Left ventricle myocardium inferior (tissue), 1 donor: ENCODE measurements around the gene FSD1. TPM values are rescaled to one million over a fixed set of nuclear protein-coding genes. Genes with fewer than 3 reads are reported as not detected.

ENCODE experiments used
- DNase-seq: peaks from one replicate; pipeline ENCODE4 v3.0.0-alpha.2; 2020
- H3K27ac ChIP-seq: fragments of 200-600 bp; replicated peaks from 2 replicates; pipeline ENCODE4 v1.8.0; 2021
- H3K27me3 ChIP-seq: fragments of 200-600 bp; 2 replicates; pipeline ENCODE4 v1.8.0; 2021; ENCODE audit warnings: low read depth
- H3K36me3 ChIP-seq: fragments of 200-600 bp; 2 replicates; pipeline ENCODE4 v1.8.0; 2021
- H3K4me1 ChIP-seq: fragments of 200-600 bp; 2 replicates; pipeline ENCODE4 v1.8.0; 2021
- H3K4me3 ChIP-seq: fragments of 200-600 bp; 2 replicates; pipeline ENCODE4 v1.8.0; 2021; ENCODE audit warnings: mild to moderate bottlenecking, moderate library complexity
- H3K9me3 ChIP-seq: fragments of 200-600 bp; replicated peaks from 2 replicates; pipeline ENCODE4 v1.8.0; 2021
- intact Hi-C: fragments of 100-400 bp; cut with micrococcal nuclease; formaldehyde crosslinking; loops from one replicate; pipeline ENCODE4 v1.11.0; 2022
- total RNA-seq: library from RNA; stranded (reverse); fragmentation: NEBNext Ultra II Directional; extraction: Animal tissue kit (Norgen Biotek cat#: 25700); gene quantifications from one replicate; pipeline ENCODE4 v1.2.1, GENCODE V29; 2021
- TF ChIP-seq, protein P1 (sequence below): fragments of 200-600 bp; IDR thresholded peaks from 2 replicates; pipeline ENCODE4 v1.8.0; 2021; ENCODE audit warnings: antibody characterized with exemption, mild to moderate bottlenecking, borderline replicate concordance
- donor health status: DM: no; HTN: yes; CAD: no; lungs with severe emphysema.

Gene FSD1
- total RNA-seq, 1 donor from 2014 or later, result not detected

DNA sequence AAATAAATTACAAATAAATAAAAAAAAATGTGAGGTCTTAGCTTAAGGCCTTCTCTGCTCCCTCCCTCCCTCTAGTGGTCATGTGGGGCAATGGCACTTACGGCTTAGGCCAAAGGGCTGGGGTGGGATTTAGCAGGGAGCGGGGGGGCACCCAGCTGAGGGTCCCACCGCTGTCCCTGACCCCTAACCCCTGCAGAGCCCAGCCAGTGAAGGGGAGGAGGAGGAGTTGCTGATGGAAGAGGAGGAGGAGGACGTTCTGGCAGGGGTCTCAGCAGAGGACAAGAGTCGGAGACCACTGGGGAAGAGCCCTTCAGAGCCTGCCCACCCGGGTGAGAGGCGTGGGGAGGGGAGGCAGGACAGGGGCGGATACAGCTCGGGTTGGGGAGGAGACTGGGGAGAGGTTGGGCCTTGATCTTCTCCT, 48.3 kb downstream of the FSD1 start:
- DNase-seq, result no peak
- Histone ChIP-seq H3K27me3 (no peaks in the 10 kb centered on the region), H3K27ac (no peak overlapping the region), H3K36me3 (peaks cover 7% of the 10 kb centered on the region), H3K4me3 (no peak overlapping the region), H3K9me3 (no peaks in the 10 kb centered on the region), H3K4me1 (peaks cover 7% of the 10 kb centered on the region)
- TF ChIP-seq, protein P1, sequence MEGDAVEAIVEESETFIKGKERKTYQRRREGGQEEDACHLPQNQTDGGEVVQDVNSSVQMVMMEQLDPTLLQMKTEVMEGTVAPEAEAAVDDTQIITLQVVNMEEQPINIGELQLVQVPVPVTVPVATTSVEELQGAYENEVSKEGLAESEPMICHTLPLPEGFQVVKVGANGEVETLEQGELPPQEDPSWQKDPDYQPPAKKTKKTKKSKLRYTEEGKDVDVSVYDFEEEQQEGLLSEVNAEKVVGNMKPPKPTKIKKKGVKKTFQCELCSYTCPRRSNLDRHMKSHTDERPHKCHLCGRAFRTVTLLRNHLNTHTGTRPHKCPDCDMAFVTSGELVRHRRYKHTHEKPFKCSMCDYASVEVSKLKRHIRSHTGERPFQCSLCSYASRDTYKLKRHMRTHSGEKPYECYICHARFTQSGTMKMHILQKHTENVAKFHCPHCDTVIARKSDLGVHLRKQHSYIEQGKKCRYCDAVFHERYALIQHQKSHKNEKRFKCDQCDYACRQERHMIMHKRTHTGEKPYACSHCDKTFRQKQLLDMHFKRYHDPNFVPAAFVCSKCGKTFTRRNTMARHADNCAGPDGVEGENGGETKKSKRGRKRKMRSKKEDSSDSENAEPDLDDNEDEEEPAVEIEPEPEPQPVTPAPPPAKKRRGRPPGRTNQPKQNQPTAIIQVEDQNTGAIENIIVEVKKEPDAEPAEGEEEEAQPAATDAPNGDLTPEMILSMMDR, result peak; percentile 89
- intact Hi-C loops, result no loop called here

DNA sequence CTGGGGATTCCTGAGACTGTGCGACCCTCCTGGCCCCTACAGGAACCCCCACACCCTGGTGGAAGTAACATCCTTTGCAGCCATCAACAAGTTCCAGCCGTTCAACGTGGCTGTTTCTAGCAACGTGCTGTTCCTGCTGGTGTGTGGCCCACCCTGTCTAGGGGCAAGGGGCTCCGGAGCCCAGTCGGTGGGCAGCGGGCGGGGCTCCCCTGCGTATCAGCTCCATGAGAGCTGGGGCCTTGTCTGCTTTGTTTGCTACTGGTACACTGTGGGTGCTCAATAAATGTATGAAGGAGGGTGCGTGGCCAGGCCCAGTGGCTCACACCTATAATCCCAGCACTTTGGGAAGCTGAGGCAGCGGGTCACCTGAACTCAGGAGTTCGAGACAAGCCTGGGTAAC, 49.9 kb downstream of the FSD1 start:
- intact Hi-C loops, result no loop called here

DNA sequence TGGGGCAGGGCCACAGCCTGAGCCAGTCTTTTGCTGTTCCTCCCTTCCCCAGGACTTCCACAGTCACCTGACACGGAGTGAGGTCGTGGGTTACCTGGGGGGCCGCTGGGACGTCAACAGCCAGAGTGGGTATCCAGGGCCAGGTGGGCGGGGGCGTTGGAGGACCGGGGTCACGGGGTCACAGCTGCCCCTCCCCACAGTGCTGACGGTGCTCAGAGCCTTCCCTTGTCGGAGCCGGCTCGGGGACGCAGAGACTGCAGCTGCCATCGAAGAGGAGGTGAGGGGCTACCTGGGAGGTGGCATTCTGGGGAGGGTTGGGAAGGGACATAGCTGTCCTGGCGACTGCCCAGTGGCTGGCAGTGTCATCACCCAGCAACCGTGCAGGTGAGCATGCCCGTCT, 50.5 kb downstream of the FSD1 start:
- Histone ChIP-seq H3K27me3 (no peaks in the 10 kb centered on the region), H3K4me1 (peaks cover 7% of the 10 kb centered on the region), H3K27ac (no peak overlapping the region), H3K9me3 (no peaks in the 10 kb centered on the region), H3K36me3 (peaks cover 19% of the 10 kb centered on the region), H3K4me3 (no peak overlapping the region)
- TF ChIP-seq, protein P1, result no peak
- DNase-seq, result no peak
- intact Hi-C loops, result no loop called here

More for the DNA sequence above, 49.9 kb downstream of the FSD1 start:
- Histone ChIP-seq H3K36me3 (peaks cover 13% of the 10 kb centered on the region), H3K27ac (no peak overlapping the region), H3K4me1 (peaks cover 7% of the 10 kb centered on the region), H3K4me3 (no peak overlapping the region), H3K27me3 (no peaks in the 10 kb centered on the region), H3K9me3 (no peaks in the 10 kb centered on the region)
- no peak for DNase-seq
- TF ChIP-seq, protein P1, result no peak

DNA sequence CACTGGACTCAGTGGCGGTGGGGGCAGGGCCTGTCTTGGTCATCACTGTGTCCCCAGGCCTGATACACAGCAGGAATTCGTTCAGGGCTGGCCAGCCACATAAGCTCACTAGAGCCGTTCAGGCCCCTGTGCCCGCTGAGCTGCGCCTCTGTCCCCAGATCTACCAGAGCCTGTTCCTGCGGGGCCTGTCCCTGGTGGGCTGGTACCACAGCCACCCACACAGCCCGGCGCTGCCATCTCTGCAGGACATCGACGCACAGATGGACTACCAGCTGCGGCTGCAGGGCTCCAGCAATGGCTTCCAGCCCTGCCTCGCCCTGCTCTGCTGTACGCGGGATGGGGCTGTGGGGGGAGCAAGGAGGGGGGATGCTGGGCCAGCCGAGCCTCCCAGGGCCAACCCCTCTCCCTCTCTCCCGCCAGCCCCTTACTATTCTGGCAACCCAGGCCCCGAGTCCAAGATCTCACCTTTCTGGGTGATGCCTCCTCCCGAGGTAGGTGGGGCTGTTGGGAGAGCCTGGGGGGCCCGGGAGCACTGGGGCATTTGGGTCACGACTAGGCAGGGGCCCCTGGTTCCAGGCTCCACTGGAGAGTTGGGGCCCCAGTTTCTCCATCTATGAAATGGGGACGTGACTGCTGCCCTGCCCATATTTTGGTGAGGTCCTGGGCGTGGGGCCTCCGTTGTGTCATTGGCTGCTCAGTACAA, 52.8 kb downstream of the FSD1 start:
- H3K36me3 ChIP-seq, result peaks cover 41% of the 10 kb centered on the region

DNA sequence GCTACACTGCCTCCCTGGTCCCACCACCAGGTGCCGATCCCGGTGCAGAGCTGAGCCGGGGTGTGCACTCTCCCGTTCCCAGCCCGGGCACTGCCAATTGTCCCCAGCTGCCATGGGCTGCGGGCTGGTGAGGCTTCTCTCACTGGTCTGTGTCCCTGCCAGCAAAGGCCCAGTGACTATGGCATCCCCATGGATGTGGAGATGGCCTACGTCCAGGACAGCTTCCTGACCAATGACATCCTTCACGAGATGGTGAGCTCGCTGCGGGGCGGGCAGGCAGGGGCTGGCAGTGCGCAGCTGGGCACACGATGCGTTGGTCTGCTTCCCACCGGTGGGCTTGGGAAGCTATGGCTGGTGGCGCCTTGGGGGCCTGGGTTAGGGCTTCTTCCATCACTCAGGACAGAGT, 53.5 kb downstream of the FSD1 start:
- H3K4me3 ChIP-seq, result no peak overlapping the region
- H3K36me3 ChIP-seq, result peaks cover 47% of the 10 kb centered on the region
- TF ChIP-seq, protein P1, result no peak
- H3K4me1 ChIP-seq, result no peaks in the 10 kb centered on the region
- H3K9me3 ChIP-seq, result no peaks in the 10 kb centered on the region
- intact Hi-C loops, result no loop called here
- no peak overlapping the region for H3K27ac ChIP-seq
- no peaks in the 10 kb centered on the region for H3K27me3 ChIP-seq
- no peak for DNase-seq

More for the DNA sequence above, 52.8 kb downstream of the FSD1 start:
- no peaks in the 10 kb centered on the region for H3K4me1 ChIP-seq
- intact Hi-C loops, result no loop called here
- no peak for DNase-seq
- TF ChIP-seq, protein P1, result no peak
- H3K27me3 ChIP-seq, result no peaks in the 10 kb centered on the region
- no peak overlapping the region for H3K4me3 ChIP-seq
- no peak overlapping the region for H3K27ac ChIP-seq
- no peaks in the 10 kb centered on the region for H3K9me3 ChIP-seq
